Measurements from ENCODE around the gene CDKN1B. TPM values are rescaled to one million over a fixed set of nuclear protein-coding genes. Genes with fewer than 3 reads are reported as not detected.

The CDKN1B gene
- polyA plus RNA-seq, 3 donors = 15.6 to 36.9 (median 24.1) TPM

- 32 to 51% (median 37%) methylated on average over 3 of the region's 3 CpGs for WGBS, 3 donors
- no peak overlapping the region for H3K27ac ChIP-seq (ENCODE audit: low read depth, low read length)
These were observed 4.1 kb downstream of the CDKN1B start for GRCh38 chr12:12721176-12721751.

DNA sequence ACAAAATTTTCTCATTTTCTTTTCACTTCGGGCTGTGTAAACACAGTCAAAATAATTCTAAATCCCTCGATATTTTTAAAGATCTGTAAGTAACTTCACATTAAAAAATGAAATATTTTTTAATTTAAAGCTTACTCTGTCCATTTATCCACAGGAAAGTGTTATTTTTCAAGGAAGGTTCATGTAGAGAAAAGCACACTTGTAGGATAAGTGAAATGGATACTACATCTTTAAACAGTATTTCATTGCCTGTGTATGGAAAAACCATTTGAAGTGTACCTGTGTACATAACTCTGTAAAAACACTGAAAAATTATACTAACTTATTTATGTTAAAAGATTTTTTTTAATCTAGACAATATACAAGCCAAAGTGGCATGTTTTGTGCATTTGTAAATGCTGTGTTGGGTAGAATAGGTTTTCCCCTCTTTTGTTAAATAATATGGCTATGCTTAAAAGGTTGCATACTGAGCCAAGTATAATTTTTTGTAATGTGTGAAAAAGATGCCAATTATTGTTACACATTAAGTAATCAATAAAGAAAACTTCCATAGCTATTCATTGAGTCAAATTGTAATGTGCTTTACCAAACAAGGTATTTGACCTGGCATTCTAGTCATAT, 4.8 kb downstream of the CDKN1B start:
- 60 to 84% (median 68%) methylated on average over 2 of the region's 2 CpGs for WGBS, 3 donors
- no peak overlapping the region for H3K27ac ChIP-seq (ENCODE audit: low read depth, low read length)

- 13 to 40% (median 16%) methylated on average over 3 of the region's 3 CpGs for WGBS, 3 donors
- H3K27ac ChIP-seq (ENCODE audit: low read depth, low read length) = no peak overlapping the region
These were observed 5.4 kb downstream of the CDKN1B start for GRCh38 chr12:12722435-12723148.

DNA sequence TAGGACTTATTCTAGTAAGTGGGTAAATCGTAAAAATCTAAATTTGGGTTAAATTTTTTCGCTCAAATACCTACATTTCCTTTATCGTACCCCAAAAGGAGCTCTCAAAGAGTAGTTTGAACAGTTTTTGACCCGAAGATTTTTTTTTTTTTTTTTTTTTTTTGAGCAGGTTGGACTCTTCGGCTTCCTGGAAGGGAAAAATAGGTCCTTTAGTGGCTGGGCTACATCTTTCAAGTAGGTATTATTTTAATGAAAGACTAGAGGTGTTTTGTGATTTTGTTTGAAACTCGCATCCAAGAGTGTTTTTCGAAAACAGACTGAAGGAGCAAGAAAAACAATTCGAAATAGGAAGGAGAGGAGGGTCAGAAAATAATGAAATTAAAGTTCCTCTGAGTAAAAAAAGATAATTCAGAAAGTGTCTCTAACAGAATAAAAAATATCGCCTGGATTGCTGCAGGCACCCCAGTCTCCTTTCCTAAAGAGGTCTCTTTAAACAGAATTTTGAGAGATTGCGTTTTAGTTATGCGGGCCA, 6.0 kb downstream of the CDKN1B start:
- H3K27ac ChIP-seq (ENCODE audit: low read depth, low read length) = no peak overlapping the region
- WGBS, 3 donors = 10 to 22% (median 10%) methylated on average over 11 of the region's 11 CpGs

- 0 to 1% (median 1%) methylated on average over 86 to 89 of the region's 89 CpGs for WGBS, 3 donors
- peak overlapping the region; percentile 70 for H3K27ac ChIP-seq (ENCODE audit: low read depth, low read length)
These were observed 6.7 kb downstream of the CDKN1B start for GRCh38 chr12:12723681-12724420.

- 0 to 1% (median 0%) methylated on average over 46 of the region's 46 CpGs for WGBS, 3 donors
These were observed 7.4 kb downstream of the CDKN1B start for GRCh38 chr12:12724421-12725085.

DNA sequence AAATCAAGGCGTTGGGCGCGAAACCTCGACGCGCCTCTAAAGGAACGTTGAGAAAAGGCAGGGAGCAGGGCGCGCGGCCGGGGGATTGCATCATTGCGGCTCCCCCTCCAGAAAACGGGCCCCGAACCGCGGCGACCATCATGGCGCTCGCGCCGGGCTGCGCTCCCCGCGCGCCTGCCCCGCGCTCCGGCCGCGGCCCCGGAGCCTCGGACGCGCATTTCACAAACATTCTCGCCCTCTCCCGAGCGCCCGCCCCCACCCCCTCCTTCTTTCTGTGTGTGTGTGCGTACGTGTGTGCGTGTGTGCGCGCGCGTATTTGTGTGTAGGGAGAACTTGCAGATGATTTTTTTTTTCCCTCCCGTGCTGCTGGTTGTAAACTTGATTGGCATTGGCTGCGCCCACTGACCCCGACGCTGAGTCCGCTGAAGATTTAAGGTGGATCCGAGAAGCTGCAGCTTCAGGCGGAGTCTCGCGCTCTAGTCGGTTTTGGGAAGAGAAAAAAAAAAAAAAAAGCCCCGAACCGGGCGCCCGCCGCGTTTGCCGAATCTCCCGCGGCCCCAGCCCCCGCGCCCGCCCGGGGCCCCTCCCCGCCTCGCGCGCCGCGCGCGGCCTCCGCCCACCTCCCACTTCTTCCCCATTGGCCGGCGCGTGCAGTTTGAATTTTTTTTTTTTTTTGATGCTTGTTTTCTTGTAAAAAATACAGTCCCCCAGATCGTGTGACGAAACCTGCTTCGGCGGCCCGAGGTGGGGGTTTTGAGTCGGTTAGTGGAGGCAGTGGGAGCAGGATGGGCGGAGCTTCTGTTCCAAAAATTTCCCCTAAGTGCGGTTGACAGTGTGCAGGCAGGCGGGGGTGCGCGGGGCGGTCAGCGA, 8.2 kb downstream of the CDKN1B start:
- peak overlapping the region; percentile 82 for H3K27ac ChIP-seq (ENCODE audit: low read depth, low read length)
- WGBS, 3 donors = 0% methylated on average over 85 to 93 of the region's 93 CpGs

More at GRCh38 chr12:12724421-12725085, 7.4 kb downstream of the CDKN1B start:
- H3K27ac ChIP-seq (ENCODE audit: low read depth, low read length) = peak overlapping the region; percentile 82

DNA sequence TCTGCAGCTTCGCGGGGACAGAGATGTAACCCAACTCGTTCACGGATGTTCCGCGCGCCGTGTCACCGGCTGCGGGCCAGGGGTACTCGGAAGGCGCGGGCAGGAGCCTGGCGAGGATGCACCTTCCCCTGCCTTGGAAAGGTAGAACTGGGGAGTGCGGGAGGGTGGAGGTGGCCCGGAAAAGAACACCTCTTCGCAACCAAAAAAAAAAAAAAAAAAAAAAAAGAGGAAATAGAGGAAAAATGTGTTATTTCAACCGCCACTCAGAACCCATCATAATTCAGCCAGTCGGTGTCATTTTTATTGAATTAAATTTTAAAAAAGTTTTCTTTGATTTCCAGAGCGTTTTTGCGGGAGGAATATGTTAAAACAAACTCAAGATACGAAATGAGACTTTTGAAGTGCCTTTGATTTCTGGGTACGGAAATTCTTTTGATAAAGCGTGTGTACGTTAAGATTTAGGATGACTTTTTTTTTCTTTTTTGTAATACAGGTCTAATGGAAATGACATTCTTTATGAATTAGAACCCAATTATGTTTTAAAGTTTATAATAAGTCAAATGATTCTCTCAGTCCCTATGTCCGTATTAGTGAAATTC, 8.9 kb downstream of the CDKN1B start:
- WGBS, 3 donors = 0 to 1% (median 1%) methylated on average over 26 of the region's 26 CpGs
- H3K27ac ChIP-seq (ENCODE audit: low read depth, low read length) = no peak overlapping the region

- no peak overlapping the region for H3K27ac ChIP-seq (ENCODE audit: low read depth, low read length)
- WGBS, 3 donors = 21 to 37% (median 21%) methylated on average over 6 of the region's 6 CpGs
These were observed 9.5 kb downstream of the CDKN1B start for GRCh38 chr12:12726555-12727093.

DNA sequence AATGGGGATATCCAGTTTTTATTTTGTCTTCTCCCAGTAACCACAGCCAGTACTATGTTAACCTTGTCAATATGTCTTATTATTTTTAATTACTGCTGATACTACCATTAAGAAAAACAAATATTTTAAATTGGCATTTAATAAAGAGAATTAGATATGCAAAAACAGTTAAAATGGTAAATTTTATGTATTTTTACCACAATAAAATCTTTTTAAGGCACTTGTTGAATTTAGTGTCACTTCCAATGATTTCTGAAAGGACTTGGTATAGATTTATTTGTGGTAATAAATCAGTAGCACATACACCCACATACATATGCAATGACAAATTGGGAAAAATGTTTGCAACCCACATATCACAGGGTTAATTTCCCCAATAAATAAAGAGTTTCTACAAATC, 14.0 kb downstream of the CDKN1B start:
- no peak overlapping the region for H3K27ac ChIP-seq (ENCODE audit: low read depth, low read length)

- 89 to 92% (median 91%) methylated on average over 6 of the region's 6 CpGs for WGBS, 3 donors
- no peak overlapping the region for H3K27ac ChIP-seq (ENCODE audit: low read depth, low read length)
These were observed 14.6 kb downstream of the CDKN1B start for GRCh38 chr12:12731785-12732184.

DNA sequence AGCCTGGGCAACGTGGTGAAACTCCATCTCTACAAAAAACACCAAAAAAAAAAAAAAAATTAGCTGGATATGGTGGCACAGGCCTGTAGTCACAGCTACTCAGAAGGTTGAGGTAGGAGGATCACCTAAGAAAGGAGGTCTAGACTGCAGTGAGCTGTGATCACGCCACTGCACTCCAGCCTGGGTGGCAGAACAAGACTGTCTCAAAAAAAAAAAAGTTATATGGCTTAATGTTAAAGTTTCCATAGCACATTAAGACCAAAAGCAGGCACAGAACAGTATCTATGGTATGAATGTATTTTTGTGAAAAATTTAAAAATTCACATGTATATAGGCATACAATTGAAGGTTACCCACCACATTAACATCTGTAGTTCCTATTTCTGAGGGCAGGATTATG, 15.9 kb downstream of the CDKN1B start:
- 80 to 90% (median 84%) methylated on average over 2 of the region's 2 CpGs for WGBS, 3 donors
- no peak overlapping the region for H3K27ac ChIP-seq (ENCODE audit: low read depth, low read length)

GRCh38 chr12:12734054-12734453, 16.9 kb downstream of the CDKN1B start:
- 20 to 67% (median 54%) methylated on average over 2 of the region's 2 CpGs for WGBS, 3 donors
- H3K27ac ChIP-seq (ENCODE audit: low read depth, low read length) = no peak overlapping the region

DNA sequence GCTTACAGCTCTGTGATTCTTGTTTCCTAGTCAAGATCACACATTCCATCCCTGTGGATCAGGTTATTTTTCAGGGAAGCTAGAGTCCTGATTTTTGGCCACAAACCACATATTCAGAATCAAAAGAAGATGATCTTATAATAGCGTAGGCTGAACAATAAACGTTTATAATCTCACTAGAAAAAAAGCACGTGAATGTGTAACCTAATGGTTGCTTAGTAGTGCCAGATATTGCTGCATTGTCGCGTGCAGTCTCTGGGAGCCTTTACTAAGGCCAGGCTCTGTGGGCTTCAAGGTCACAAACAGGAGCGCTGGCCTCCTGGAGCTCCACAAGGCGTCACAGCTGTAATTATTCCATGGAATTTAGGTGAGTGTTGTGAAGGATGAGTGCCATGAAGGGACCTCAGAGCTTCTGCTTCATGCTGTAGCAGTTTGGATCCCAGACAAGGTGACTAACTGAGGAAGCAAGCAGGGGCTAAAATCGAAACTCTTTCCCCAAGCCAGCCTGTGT, 17.4 kb downstream of the CDKN1B start:
- WGBS, 3 donors = 24 to 56% (median 42%) methylated on average over 8 of the region's 8 CpGs
- H3K27ac ChIP-seq (ENCODE audit: low read depth, low read length) = no peak overlapping the region

DNA sequence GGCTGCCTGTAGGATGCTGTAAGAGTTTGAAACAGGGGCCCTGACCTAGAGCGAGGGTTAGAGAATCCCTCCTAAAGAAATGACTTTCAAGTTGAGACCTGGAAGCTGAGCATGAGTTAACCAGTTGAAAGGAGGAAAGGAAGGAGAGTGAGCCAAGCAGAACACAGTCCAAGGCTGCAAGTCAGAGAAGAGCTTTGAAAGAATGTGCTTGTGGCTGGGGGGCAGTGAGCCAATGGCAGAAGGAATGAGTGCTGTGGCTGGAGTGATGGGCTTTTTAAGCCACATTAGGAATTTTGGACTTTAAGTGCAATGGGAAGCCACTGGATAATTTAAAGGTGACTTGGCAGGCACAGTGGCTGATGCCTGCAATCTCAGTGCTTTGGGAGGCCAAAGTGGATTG, 18.1 kb downstream of the CDKN1B start:
- no peak overlapping the region for H3K27ac ChIP-seq (ENCODE audit: low read depth, low read length)
- 89 to 100% (median 97%) methylated on average over 1 of the region's 1 CpG for WGBS, 3 donors

DNA sequence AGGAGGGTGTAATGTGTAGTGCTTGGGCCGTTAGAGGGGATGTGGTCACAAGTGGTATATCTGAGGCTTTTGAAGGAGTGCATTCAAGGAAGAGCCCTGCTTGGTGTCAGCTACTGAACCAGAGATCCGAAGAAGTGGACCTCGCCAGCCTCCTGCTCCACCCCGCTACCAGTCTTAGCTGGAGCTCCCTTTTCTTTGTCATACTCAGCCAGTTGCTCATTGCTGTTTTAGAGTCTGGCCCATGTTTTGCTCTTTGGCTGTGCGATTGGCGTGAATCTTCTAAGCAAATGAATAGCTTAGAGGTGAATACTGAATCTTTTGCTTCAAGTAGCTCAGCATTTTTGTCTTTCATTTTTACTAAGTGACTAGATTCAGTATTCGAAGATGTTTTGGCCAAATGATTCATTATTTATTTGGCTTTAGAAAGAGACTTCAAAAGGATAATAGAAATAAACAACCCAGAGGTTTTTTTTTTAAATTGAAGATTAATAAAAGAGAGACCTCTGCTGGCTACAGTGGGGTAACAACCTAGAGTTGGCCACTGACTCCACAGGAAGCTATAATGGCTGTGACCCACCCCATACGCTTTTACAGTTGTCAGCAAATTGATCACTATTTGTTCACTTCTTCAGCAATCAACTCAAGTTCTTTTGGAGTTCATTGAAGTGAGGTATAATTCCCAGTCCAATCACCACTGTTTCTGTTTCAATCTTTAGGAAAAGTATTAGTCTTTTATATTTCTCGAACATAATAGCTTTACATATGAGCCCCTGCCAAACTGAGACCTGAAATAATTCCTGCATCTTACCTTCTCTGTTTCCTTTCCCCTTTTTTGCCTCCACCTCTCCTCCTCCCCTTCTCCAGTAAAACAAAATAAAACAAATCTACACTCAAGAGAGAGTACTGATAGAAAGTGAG, 19.9 kb downstream of the CDKN1B start:
- H3K27ac ChIP-seq (ENCODE audit: low read depth, low read length) = no peak overlapping the region
- WGBS, 3 donors = 37 to 59% (median 50%) methylated on average over 9 of the region's 9 CpGs

Measured in adipose tissue (tissue), 3 donors.